ENCODE data around the gene C13orf46.

DNA sequence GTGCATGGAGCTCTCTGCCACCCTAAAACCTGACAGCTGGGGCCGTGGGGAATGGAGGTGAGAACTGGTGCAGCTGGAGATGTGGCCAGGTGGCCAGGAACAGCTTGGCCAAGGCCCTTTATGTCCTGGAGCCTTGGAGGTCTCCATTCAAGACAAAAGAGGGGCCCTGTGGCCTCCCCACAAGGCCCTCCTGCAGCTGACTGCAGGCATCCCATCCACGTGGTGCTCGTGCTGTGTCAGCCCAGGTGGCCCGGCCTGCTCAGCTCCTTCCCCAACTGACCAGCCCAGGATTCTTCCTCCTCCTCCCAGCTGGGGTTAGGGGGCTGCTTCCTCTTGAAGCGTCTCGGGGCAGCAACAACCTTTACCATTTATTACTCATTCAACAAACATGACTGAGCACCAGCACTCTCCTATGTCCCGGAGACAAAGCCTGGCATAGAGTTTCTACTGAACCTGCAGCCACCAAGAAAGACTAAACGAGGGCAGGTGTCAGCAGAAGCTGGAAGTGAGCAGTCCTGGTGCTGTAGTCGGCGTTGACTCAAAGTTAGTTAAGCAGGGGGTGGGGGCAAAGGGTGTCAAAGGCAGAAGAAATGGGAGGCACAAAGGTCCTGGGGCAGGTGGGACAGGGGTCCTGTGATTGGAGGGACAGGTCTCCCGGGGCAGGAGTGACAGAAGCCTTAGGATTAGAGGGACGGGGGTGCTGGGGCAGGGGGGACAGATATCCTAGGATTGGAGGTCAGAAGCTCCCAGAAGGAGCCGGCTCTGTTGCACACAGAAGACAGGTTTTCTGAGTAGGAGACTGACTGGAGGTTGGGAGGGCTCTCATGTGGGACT is 23.3 kb upstream of the C13orf46 start:
- TF ChIP-seq, protein P1, sequence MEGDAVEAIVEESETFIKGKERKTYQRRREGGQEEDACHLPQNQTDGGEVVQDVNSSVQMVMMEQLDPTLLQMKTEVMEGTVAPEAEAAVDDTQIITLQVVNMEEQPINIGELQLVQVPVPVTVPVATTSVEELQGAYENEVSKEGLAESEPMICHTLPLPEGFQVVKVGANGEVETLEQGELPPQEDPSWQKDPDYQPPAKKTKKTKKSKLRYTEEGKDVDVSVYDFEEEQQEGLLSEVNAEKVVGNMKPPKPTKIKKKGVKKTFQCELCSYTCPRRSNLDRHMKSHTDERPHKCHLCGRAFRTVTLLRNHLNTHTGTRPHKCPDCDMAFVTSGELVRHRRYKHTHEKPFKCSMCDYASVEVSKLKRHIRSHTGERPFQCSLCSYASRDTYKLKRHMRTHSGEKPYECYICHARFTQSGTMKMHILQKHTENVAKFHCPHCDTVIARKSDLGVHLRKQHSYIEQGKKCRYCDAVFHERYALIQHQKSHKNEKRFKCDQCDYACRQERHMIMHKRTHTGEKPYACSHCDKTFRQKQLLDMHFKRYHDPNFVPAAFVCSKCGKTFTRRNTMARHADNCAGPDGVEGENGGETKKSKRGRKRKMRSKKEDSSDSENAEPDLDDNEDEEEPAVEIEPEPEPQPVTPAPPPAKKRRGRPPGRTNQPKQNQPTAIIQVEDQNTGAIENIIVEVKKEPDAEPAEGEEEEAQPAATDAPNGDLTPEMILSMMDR (conservative IDR thresholded peaks at IDR 0.05; ENCODE audit: low read length): no peak
- TF ChIP-seq EZH2phosphoT487 (IDR thresholded peaks at IDR 0.05; ENCODE audit: borderline replicate concordance, low read depth, low read length): no peak

Measured in OCI-LY7 (cell line).